Astrocyte (in vitro differentiated cells and primary cell): ENCODE results near the gene ITPRIPL2. TPM values are rescaled to one million over a fixed set of nuclear protein-coding genes. Genes with fewer than 3 reads are reported as not detected.

Source experiments
- DNase-seq: peaks from one replicate; pipeline ENCODE4 v3.0.0-alpha.2; 2010; ENCODE audit warnings: low read depth
- FAIRE-seq: peaks from 2 replicates; lab custom pipeline; 2011; peaks lifted over from hg19 to GRCh38; lab: Jason Lieb, UNC
- H2AFZ ChIP-seq: 2 replicates; pipeline ENCODE4 v1.6.0; 2012; ENCODE audit warnings: low read depth, low read length, inconsistent platforms
- H3K27ac ChIP-seq: 2 replicates; pipeline ENCODE4 v1.5.1; 2011; ENCODE audit warnings: low read depth, low read length, inconsistent platforms
- H3K27me3 ChIP-seq: 2 replicates; pipeline ENCODE4 v1.6.0; 2011; ENCODE audit warnings: low read length, inconsistent platforms; ENCODE audit not compliant: insufficient read depth
- H3K36me3 ChIP-seq: 2 replicates; pipeline ENCODE4 v1.5.1; 2011; ENCODE audit warnings: low read length, inconsistent platforms; ENCODE audit not compliant: insufficient read depth
- H3K4me1 ChIP-seq: 2 replicates; pipeline ENCODE4 v1.5.1; 2011; ENCODE audit warnings: low read length, inconsistent platforms; ENCODE audit not compliant: insufficient read depth
- H3K4me2 ChIP-seq: 2 replicates; pipeline ENCODE4 v1.6.0; 2012; ENCODE audit warnings: low read length, inconsistent platforms
- H3K4me3 ChIP-seq: 2 replicates; pipeline ENCODE4 v1.5.1; 2011; ENCODE audit warnings: low read depth, mild to moderate bottlenecking, low read length, inconsistent platforms; ENCODE audit not compliant: insufficient read depth
- H3K79me2 ChIP-seq: 2 replicates; pipeline ENCODE4 v1.6.0; 2012; ENCODE audit warnings: mild to moderate bottlenecking, low read length, inconsistent platforms; ENCODE audit not compliant: insufficient read depth
- H3K9ac ChIP-seq: 2 replicates; pipeline ENCODE4 v1.6.0; 2012; ENCODE audit warnings: mild to moderate bottlenecking, low read length, inconsistent platforms
- H3K9me3 ChIP-seq: 2 replicates; pipeline ENCODE4 v1.5.1; 2012; ENCODE audit warnings: low read depth, mild to moderate bottlenecking, low read length, inconsistent platforms; ENCODE audit not compliant: insufficient read depth
- H4K20me1 ChIP-seq: 2 replicates; pipeline ENCODE4 v1.6.0; 2012; ENCODE audit warnings: low read length, inconsistent platforms; ENCODE audit not compliant: insufficient read depth
- H3K27ac Mint-ChIP-seq: one replicate; pipeline ENCODE4 v1.8.0; 2021; ENCODE audit warnings: mild to moderate bottlenecking, mixed read lengths; ENCODE audit not compliant: unreplicated experiment
- H3K27me3 Mint-ChIP-seq: one replicate; pipeline ENCODE4 v1.8.0; 2021; ENCODE audit warnings: low read depth, mixed read lengths; ENCODE audit not compliant: unreplicated experiment
- H3K36me3 Mint-ChIP-seq: one replicate; pipeline ENCODE4 v1.8.0; 2021; ENCODE audit warnings: low read depth, mixed read lengths; ENCODE audit not compliant: unreplicated experiment
- H3K4me1 Mint-ChIP-seq: one replicate; pipeline ENCODE4 v1.8.0; 2021; ENCODE audit warnings: low read depth, mixed read lengths; ENCODE audit not compliant: unreplicated experiment
- H3K4me3 Mint-ChIP-seq: one replicate; pipeline ENCODE4 v1.8.0; 2021; ENCODE audit warnings: mild to moderate bottlenecking, moderate library complexity, mixed read lengths; ENCODE audit not compliant: unreplicated experiment
- H3K9me3 Mint-ChIP-seq: one replicate; pipeline ENCODE4 v1.8.0; 2021; ENCODE audit warnings: mild to moderate bottlenecking, mixed read lengths; ENCODE audit not compliant: unreplicated experiment
- CTCF ChIP-seq: IDR thresholded peaks from 2 replicates; pipeline ENCODE4 v1.5.1; 2011; ENCODE audit warnings: low read depth, mild to moderate bottlenecking, inconsistent platforms, low read length, moderate library complexity; ENCODE audit not compliant: insufficient read depth
- EZH2 ChIP-seq: IDR thresholded peaks from 2 replicates; pipeline ENCODE4 v1.6.1; 2012; ENCODE audit warnings: mild to moderate bottlenecking, low read length, inconsistent platforms; ENCODE audit not compliant: insufficient read depth
- total RNA-seq: library from RNA; stranded (reverse); gene quantifications from 2 replicates; pipeline ENCODE4 v1.2.1, GENCODE V29; 2021

Gene ITPRIPL2
- total RNA-seq, 1 donor from 2014 or later = 47.8 TPM

GRCh38 chr16:19168371-19169081 is 54.8 kb downstream of the ITPRIPL2 start:
- Mint-ChIP-seq H3K9me3 (peaks cover 3% of the 10 kb centered on the region), H3K27ac (no peak overlapping the region), H3K4me1 (peaks cover 3% of the 10 kb centered on the region), H3K36me3 (no peaks in the 10 kb centered on the region), H3K4me3 (peak overlapping the region; percentile 74), H3K27me3 (peaks cover 28% of the 10 kb centered on the region)
- no peak for DNase-seq
- Histone ChIP-seq H3K4me1 (peaks cover 3% of the 10 kb centered on the region), H3K4me2 (peak overlapping the region; percentile 83), H3K9me3 (no peaks in the 10 kb centered on the region), H3K36me3 (no peaks in the 10 kb centered on the region), H3K79me2 (no peaks in the 10 kb centered on the region), H2AFZ (peak overlapping the region; percentile 52), H4K20me1 (no peaks in the 10 kb centered on the region), H3K27ac (no peak overlapping the region), H3K9ac (no peak overlapping the region), H3K4me3 (no peak overlapping the region), H3K27me3 (peaks cover 11% of the 10 kb centered on the region)
- FAIRE-seq = no peak
- peak; percentile 78 for TF ChIP-seq EZH2
- no peak for TF ChIP-seq CTCF

- H3K4me1 ChIP-seq = peaks cover 3% of the 10 kb centered on the region
- TF ChIP-seq CTCF (no peak), EZH2 (no peak)
- H3K9me3 Mint-ChIP-seq = peaks cover 3% of the 10 kb centered on the region
- no peak for FAIRE-seq
- H3K4me1 Mint-ChIP-seq = peaks cover 3% of the 10 kb centered on the region
- no peaks in the 10 kb centered on the region for H3K36me3 Mint-ChIP-seq
- H3K36me3 ChIP-seq = no peaks in the 10 kb centered on the region
- no peak overlapping the region for H3K9ac ChIP-seq
- peak overlapping the region; percentile 78 for H3K4me3 Mint-ChIP-seq
- no peak overlapping the region for H3K27ac Mint-ChIP-seq
- H4K20me1 ChIP-seq = no peaks in the 10 kb centered on the region
- no peak overlapping the region for H2AFZ ChIP-seq
- H3K4me3 ChIP-seq = no peak overlapping the region
- no peaks in the 10 kb centered on the region for H3K9me3 ChIP-seq
- peak overlapping the region; percentile 83 for H3K4me2 ChIP-seq
- no peaks in the 10 kb centered on the region for H3K79me2 ChIP-seq
- H3K27me3 ChIP-seq = peaks cover 14% of the 10 kb centered on the region
- peaks cover 30% of the 10 kb centered on the region for H3K27me3 Mint-ChIP-seq
- DNase-seq = no peak
- no peak overlapping the region for H3K27ac ChIP-seq
Measured at GRCh38 chr16:19169082-19169639, 55.4 kb downstream of the ITPRIPL2 start.
